DOHH2 (cell line): ENCODE data around the gene RNLS.

ENCODE experiments used
- EZH2phosphoT487 ChIP-seq: fragments of 200-600 bp; sonication (generic); IDR thresholded peaks from 2 replicates; pipeline ENCODE4 v1.6.1; 2017; ENCODE audit warnings: borderline replicate concordance, mild to moderate bottlenecking, antibody characterized with exemption, low read length, moderate library complexity, mixed read lengths
- TF ChIP-seq, protein P1 (sequence below): fragments of 200-600 bp; sonication (generic); IDR thresholded peaks from one replicate; pipeline ENCODE4 v1.5.1; 2014; ENCODE audit warnings: antibody characterized with exemption, mild to moderate bottlenecking, low read depth, low read length; ENCODE audit not compliant: poor library complexity, severe bottlenecking

- TF ChIP-seq, protein P1, sequence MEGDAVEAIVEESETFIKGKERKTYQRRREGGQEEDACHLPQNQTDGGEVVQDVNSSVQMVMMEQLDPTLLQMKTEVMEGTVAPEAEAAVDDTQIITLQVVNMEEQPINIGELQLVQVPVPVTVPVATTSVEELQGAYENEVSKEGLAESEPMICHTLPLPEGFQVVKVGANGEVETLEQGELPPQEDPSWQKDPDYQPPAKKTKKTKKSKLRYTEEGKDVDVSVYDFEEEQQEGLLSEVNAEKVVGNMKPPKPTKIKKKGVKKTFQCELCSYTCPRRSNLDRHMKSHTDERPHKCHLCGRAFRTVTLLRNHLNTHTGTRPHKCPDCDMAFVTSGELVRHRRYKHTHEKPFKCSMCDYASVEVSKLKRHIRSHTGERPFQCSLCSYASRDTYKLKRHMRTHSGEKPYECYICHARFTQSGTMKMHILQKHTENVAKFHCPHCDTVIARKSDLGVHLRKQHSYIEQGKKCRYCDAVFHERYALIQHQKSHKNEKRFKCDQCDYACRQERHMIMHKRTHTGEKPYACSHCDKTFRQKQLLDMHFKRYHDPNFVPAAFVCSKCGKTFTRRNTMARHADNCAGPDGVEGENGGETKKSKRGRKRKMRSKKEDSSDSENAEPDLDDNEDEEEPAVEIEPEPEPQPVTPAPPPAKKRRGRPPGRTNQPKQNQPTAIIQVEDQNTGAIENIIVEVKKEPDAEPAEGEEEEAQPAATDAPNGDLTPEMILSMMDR, result no peak
- no peak for TF ChIP-seq EZH2phosphoT487
Measured at GRCh38 chr10:88618496-88618895, 35.4 kb upstream of the RNLS start.
